ENCODE data around the gene ZGLP1.

GRCh38 chr19:10293637-10294367, 15.8 kb downstream of the ZGLP1 start:
- TF ChIP-seq CTCF (IDR thresholded peaks at IDR 0.05 in 2 of 3, conservative IDR thresholded peaks at IDR 0.05 in 1 of 3; ENCODE audit: borderline replicate concordance in 1 of 3, insufficient read depth in 1 of 3, low read depth in 2 of 3, low read length in 2 of 3) = no peak
- TF ChIP-seq EZH2phosphoT487 (IDR thresholded peaks at IDR 0.05; ENCODE audit: borderline replicate concordance) = no peak
- no peak for TF ChIP-seq CBX3 (IDR thresholded peaks at IDR 0.05; ENCODE audit: low read depth)
- TF ChIP-seq REST (IDR thresholded peaks at IDR 0.05; ENCODE audit: low read depth) = no peak

All from HCT116 (cell line).